Activated CD4-positive, alpha-beta T cell treated with anti-CD3 and anti-CD28 coated beads, Interleukin-2, amount 50 U/mL, for 1 hour (primary cell): ENCODE results near the gene CP.
"Not testable (repeated sequence)": the region's sequence is repeated elsewhere in the genome, so short reads cannot be mapped to it uniquely, and the experiment has no call there.

Experiments used
- DNase-seq: peaks from one replicate; pipeline ENCODE4 v3.0.0-alpha.2; 2020

CP gene

GRCh38 chr3:149226776-149227175, 5.1 kb upstream of the CP start:
- no peak for DNase-seq

GRCh38 chr3:149224736-149225594, 3.3 kb upstream of the CP start:
- DNase-seq: no peak

- no peak for DNase-seq
Observed at GRCh38 chr3:149223461-149223820, 1.8 kb upstream of the CP start.

GRCh38 chr3:149219380-149220121, 2.1 kb downstream of the CP start:
- not testable (repeated sequence) for DNase-seq

GRCh38 chr3:149217347-149217746, 4.3 kb downstream of the CP start:
- no peak for DNase-seq

- no peak for DNase-seq
Observed at GRCh38 chr3:149216193-149216869, 5.3 kb downstream of the CP start.

- no peak for DNase-seq
Observed at GRCh38 chr3:149215515-149215914, 6.1 kb downstream of the CP start.

GRCh38 chr3:149214702-149215101, 6.9 kb downstream of the CP start:
- DNase-seq: no peak

- no peak for DNase-seq
Observed at GRCh38 chr3:149212386-149212785, 9.2 kb downstream of the CP start.

GRCh38 chr3:149209431-149209830, 12.2 kb downstream of the CP start:
- DNase-seq: no peak

GRCh38 chr3:149207475-149207874, 14.2 kb downstream of the CP start:
- DNase-seq: no peak

GRCh38 chr3:149204390-149204991, 17.1 kb downstream of the CP start:
- DNase-seq: no peak

- no peak for DNase-seq
Observed at GRCh38 chr3:149203758-149204157, 17.9 kb downstream of the CP start.

GRCh38 chr3:149199474-149199873, 22.2 kb downstream of the CP start:
- DNase-seq: no peak

GRCh38 chr3:149198611-149199010, 23.0 kb downstream of the CP start:
- DNase-seq: no peak

GRCh38 chr3:149197669-149198068, 24.0 kb downstream of the CP start:
- DNase-seq: no peak

- not testable (repeated sequence) for DNase-seq
Observed at GRCh38 chr3:149196805-149197592, 24.6 kb downstream of the CP start.

- DNase-seq: no peak
Observed at GRCh38 chr3:149195221-149195620, 26.4 kb downstream of the CP start.

GRCh38 chr3:149188494-149188893, 33.1 kb downstream of the CP start:
- no peak for DNase-seq

GRCh38 chr3:149186721-149187120, 34.9 kb downstream of the CP start:
- no peak for DNase-seq

GRCh38 chr3:149186219-149186618, 35.4 kb downstream of the CP start:
- no peak for DNase-seq

- DNase-seq: no peak
Observed at GRCh38 chr3:149181182-149181581, 40.4 kb downstream of the CP start.
